ENCODE measurements around the gene GOLIM4. TPM values are rescaled to one million over a fixed set of nuclear protein-coding genes. Genes with fewer than 3 reads are reported as not detected.

Gene GOLIM4
- total RNA-seq, 1 experiment from 2014 or later = 35.4 TPM

DNA sequence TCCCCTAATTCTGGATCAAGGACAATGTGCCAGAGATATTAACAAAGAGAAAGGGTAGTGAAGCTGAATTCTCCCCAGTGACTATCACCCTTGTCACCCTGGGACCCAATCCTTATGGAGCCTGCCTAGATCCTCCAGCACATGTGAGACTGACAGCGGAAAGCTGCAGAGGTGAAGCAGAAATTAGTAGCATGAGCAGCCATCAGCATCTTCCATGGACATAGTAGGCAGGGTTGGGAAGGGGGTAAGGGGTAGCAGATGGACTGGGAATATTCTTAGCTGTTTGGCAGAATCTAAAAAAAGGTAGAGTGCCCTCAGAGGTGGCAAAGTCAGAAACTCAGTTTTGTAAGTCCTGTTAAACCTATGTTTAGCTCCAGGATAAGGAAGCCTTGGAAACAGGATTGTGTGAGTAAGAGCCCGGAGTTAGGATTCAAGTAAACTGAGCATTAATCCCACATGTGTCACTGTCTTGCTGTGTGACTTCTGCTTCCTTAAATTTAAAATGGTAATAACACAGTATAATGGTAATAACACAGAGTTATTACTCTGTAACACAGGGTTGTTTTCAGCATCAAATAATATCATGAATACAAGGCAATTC, 14.5 kb downstream of the GOLIM4 start:
- Histone ChIP-seq H3K4me3 (ENCODE audit: low read depth in 2 of 2, low read length in 2 of 2) (no peak overlapping the region), H3K27ac (ENCODE audit: low read length) (no peak overlapping the region), H3K9me3 (ENCODE audit: control insufficient read depth, insufficient read depth, low read depth, low read length) (no peaks in the 10 kb centered on the region), H3K27me3 (ENCODE audit: control insufficient read depth, insufficient read depth, low read length) (no peaks in the 10 kb centered on the region), H3K4me1 (ENCODE audit: control insufficient read depth, insufficient read depth, low read length) (no peaks in the 10 kb centered on the region), H3K36me3 (ENCODE audit: control insufficient read depth, insufficient read depth, low read length) (no peaks in the 10 kb centered on the region)
- TF ChIP-seq, protein P1, sequence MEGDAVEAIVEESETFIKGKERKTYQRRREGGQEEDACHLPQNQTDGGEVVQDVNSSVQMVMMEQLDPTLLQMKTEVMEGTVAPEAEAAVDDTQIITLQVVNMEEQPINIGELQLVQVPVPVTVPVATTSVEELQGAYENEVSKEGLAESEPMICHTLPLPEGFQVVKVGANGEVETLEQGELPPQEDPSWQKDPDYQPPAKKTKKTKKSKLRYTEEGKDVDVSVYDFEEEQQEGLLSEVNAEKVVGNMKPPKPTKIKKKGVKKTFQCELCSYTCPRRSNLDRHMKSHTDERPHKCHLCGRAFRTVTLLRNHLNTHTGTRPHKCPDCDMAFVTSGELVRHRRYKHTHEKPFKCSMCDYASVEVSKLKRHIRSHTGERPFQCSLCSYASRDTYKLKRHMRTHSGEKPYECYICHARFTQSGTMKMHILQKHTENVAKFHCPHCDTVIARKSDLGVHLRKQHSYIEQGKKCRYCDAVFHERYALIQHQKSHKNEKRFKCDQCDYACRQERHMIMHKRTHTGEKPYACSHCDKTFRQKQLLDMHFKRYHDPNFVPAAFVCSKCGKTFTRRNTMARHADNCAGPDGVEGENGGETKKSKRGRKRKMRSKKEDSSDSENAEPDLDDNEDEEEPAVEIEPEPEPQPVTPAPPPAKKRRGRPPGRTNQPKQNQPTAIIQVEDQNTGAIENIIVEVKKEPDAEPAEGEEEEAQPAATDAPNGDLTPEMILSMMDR (IDR thresholded peaks at IDR 0.05) = no peak
- TF ChIP-seq, protein P2, sequence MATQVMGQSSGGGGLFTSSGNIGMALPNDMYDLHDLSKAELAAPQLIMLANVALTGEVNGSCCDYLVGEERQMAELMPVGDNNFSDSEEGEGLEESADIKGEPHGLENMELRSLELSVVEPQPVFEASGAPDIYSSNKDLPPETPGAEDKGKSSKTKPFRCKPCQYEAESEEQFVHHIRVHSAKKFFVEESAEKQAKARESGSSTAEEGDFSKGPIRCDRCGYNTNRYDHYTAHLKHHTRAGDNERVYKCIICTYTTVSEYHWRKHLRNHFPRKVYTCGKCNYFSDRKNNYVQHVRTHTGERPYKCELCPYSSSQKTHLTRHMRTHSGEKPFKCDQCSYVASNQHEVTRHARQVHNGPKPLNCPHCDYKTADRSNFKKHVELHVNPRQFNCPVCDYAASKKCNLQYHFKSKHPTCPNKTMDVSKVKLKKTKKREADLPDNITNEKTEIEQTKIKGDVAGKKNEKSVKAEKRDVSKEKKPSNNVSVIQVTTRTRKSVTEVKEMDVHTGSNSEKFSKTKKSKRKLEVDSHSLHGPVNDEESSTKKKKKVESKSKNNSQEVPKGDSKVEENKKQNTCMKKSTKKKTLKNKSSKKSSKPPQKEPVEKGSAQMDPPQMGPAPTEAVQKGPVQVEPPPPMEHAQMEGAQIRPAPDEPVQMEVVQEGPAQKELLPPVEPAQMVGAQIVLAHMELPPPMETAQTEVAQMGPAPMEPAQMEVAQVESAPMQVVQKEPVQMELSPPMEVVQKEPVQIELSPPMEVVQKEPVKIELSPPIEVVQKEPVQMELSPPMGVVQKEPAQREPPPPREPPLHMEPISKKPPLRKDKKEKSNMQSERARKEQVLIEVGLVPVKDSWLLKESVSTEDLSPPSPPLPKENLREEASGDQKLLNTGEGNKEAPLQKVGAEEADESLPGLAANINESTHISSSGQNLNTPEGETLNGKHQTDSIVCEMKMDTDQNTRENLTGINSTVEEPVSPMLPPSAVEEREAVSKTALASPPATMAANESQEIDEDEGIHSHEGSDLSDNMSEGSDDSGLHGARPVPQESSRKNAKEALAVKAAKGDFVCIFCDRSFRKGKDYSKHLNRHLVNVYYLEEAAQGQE (IDR thresholded peaks at IDR 0.05; ENCODE audit: insufficient read depth in 1 of 2, low read depth in 2 of 2, low read length in 1 of 2) = no peak
- intact Hi-C loops (cut with micrococcal nuclease; ENCODE audit: unreplicated experiment) (no loop called here), in situ Hi-C loops (cut with HindIII; ENCODE audit: low pct_unique_long_range_greater_than_20kb, low sequenced_read_pairs) (no loop called here)
- BruUV-seq (replicated peaks) = no TSS peak
- DNase-seq (ENCODE audit: low read depth, low spot score) (no peak), ATAC-seq (no peak)
- ChIA-PET CTCF (interaction anchor here (0.6 kb wide), 1 partner anchor 125 kb away, joined by 6 read pairs; no protein-coding TSS in a partner anchor), POLR2A (no interaction called here)

- in situ Hi-C loops (cut with HindIII; ENCODE audit: low pct_unique_long_range_greater_than_20kb, low sequenced_read_pairs) = no loop called here
- DNase-seq (ENCODE audit: low read depth, low spot score) (no peak), ATAC-seq (no peak)
- intact Hi-C loops (cut with micrococcal nuclease; ENCODE audit: unreplicated experiment) = no loop called here
- no peaks in the 10 kb centered on the region for H3K4me1 ChIP-seq (ENCODE audit: control insufficient read depth, insufficient read depth, low read length)
- H3K36me3 ChIP-seq (ENCODE audit: control insufficient read depth, insufficient read depth, low read length) = no peaks in the 10 kb centered on the region
- CTCF ChIA-PET = interaction anchor here (0.6 kb wide), 1 partner anchor 125 kb away, joined by 6 read pairs; no protein-coding TSS in a partner anchor
- no peaks in the 10 kb centered on the region for H3K9me3 ChIP-seq (ENCODE audit: control insufficient read depth, insufficient read depth, low read depth, low read length)
- H3K27ac ChIP-seq (ENCODE audit: low read length) = no peak overlapping the region
- H3K4me3 ChIP-seq (ENCODE audit: low read depth in 2 of 2, low read length in 2 of 2) = no peak overlapping the region
- BruUV-seq (replicated peaks) = no TSS peak
- TF ChIP-seq SIN3A (IDR thresholded peaks at IDR 0.05; ENCODE audit: borderline replicate concordance, insufficient read depth, low read depth, low read length) (no peak), TCF7L2 (IDR thresholded peaks at IDR 0.05; ENCODE audit: low read depth, low read length) (no peak), POLR2AphosphoS5 (IDR thresholded peaks at IDR 0.05; ENCODE audit: low read depth, low read length) (no peak)
- TF ChIP-seq, protein P2 (IDR thresholded peaks at IDR 0.05; ENCODE audit: insufficient read depth in 1 of 2, low read depth in 2 of 2, low read length in 1 of 2) = no peak
- TF ChIP-seq, protein P1 (IDR thresholded peaks at IDR 0.05) = no peak
- H3K27me3 ChIP-seq (ENCODE audit: control insufficient read depth, insufficient read depth, low read length) = no peaks in the 10 kb centered on the region
- POLR2A ChIA-PET = no interaction called here
Observed at GRCh38 chr3:168080499-168081170, 15.1 kb downstream of the GOLIM4 start.

Data from Panc1 (cell line).